Type B pancreatic cell (in vitro differentiated cells): ENCODE results near the gene MALSU1. TPM values are rescaled to one million over a fixed set of nuclear protein-coding genes. Genes with fewer than 3 reads are reported as not detected.

Source experiments
- DNase-seq: peaks from one replicate; pipeline ENCODE4 v3.0.0; 2021; ENCODE audit warnings: mixed read lengths; ENCODE audit not compliant: unreplicated experiment; ENCODE audit errors: extremely low spot score
- H3K27ac Mint-ChIP-seq: 2 replicates; pipeline ENCODE4 v1.8.0; 2021; ENCODE audit warnings: mild to moderate bottlenecking, mixed read lengths
- H3K27me3 Mint-ChIP-seq: 2 replicates; pipeline ENCODE4 v1.8.0; 2021; ENCODE audit warnings: mixed read lengths
- H3K36me3 Mint-ChIP-seq: 2 replicates; pipeline ENCODE4 v1.8.0; 2021; ENCODE audit warnings: mixed read lengths
- H3K4me1 Mint-ChIP-seq: one replicate; pipeline ENCODE4 v1.8.0; 2021; ENCODE audit warnings: mixed read lengths; ENCODE audit not compliant: unreplicated experiment
- H3K4me3 Mint-ChIP-seq: 2 replicates; pipeline ENCODE4 v1.8.0; 2021; ENCODE audit warnings: mild to moderate bottlenecking, mixed read lengths
- H3K9me3 Mint-ChIP-seq: 2 replicates; pipeline ENCODE4 v1.8.0; 2021; ENCODE audit warnings: mixed read lengths
- total RNA-seq: library from RNA; stranded (reverse); gene quantifications from 2 replicates; pipeline ENCODE4 v1.2.1, GENCODE V29; 2021; ENCODE audit warnings: low replicate concordance
- TF ChIP-seq, protein P1 (sequence below): fragments of 200-600 bp; sonication (generic); conservative IDR thresholded peaks from 2 replicates; pipeline ENCODE4 v1.5.0; 2021; ENCODE audit warnings: antibody characterized with exemption, mild to moderate bottlenecking

Gene MALSU1
- total RNA-seq, 1 donor from 2014 or later: 50.5 TPM

DNA sequence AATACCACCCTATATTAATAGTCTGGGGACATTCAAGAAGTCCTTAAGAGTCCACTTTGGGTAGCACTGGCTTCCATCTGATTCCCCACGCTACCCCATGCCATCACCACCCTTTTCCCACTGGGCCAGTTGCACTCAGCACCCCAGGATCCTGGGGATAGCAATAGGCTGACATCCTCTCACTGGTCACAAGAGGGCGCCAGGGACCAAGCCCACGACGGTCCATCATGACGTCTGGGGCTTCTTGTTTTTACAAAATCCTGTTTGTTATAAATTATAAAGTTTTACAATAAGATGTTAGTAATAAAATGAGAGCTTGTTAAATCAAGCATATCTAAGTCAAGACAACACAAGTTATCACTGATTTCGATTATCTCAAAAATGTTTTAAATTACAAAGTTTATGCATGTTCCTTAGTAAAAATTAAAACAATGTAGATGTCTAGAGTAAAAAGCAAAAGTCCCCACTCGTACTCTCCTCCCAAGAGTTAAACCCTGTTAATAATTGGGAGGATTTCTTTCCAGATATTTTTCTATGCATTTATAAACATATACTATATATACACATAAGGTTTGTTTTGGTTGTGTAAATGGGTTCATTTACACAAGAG, 37.2 kb upstream of the MALSU1 start:
- no peaks in the 10 kb centered on the region for H3K36me3 Mint-ChIP-seq
- no peak overlapping the region for H3K27ac Mint-ChIP-seq
- H3K27me3 Mint-ChIP-seq: no peaks in the 10 kb centered on the region
- DNase-seq: no peak
- TF ChIP-seq, protein P1, sequence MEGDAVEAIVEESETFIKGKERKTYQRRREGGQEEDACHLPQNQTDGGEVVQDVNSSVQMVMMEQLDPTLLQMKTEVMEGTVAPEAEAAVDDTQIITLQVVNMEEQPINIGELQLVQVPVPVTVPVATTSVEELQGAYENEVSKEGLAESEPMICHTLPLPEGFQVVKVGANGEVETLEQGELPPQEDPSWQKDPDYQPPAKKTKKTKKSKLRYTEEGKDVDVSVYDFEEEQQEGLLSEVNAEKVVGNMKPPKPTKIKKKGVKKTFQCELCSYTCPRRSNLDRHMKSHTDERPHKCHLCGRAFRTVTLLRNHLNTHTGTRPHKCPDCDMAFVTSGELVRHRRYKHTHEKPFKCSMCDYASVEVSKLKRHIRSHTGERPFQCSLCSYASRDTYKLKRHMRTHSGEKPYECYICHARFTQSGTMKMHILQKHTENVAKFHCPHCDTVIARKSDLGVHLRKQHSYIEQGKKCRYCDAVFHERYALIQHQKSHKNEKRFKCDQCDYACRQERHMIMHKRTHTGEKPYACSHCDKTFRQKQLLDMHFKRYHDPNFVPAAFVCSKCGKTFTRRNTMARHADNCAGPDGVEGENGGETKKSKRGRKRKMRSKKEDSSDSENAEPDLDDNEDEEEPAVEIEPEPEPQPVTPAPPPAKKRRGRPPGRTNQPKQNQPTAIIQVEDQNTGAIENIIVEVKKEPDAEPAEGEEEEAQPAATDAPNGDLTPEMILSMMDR: peak; percentile 90
- H3K9me3 Mint-ChIP-seq: no peaks in the 10 kb centered on the region
- no peak overlapping the region for H3K4me3 Mint-ChIP-seq
- H3K4me1 Mint-ChIP-seq: no peaks in the 10 kb centered on the region

DNA sequence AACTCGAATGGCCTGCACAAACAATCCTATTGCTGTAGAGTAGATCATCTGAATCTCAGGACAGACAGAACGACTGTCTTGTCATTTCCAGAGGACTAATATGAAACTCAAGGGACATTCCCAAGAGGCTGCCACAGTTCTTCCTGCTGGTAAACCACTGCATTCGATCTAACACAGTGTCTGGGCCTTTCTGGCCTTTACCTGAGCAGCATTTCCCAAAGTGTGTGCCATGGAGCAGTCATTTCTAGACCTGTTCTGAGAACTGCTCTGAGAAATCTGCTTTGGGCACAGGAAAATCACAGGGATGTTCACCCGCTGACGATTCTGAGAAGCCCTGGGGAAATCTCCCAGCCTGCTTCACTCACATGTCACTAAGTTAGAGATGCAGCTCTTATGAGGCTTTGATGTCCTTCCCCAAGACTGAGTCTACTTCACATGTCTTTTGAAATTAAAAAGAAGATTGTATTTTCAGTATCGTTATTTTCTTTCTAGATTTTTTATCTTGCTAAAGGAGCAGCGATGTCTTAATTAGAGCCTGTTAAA, 34.2 kb upstream of the MALSU1 start:
- Mint-ChIP-seq H3K9me3 (no peaks in the 10 kb centered on the region), H3K4me1 (no peaks in the 10 kb centered on the region), H3K27ac (no peak overlapping the region), H3K27me3 (no peaks in the 10 kb centered on the region), H3K4me3 (no peak overlapping the region), H3K36me3 (no peaks in the 10 kb centered on the region)
- TF ChIP-seq, protein P1: no peak
- no peak for DNase-seq

- Mint-ChIP-seq H3K4me1 (no peaks in the 10 kb centered on the region), H3K4me3 (no peak overlapping the region), H3K9me3 (no peaks in the 10 kb centered on the region), H3K36me3 (no peaks in the 10 kb centered on the region), H3K27me3 (no peaks in the 10 kb centered on the region), H3K27ac (no peak overlapping the region)
- TF ChIP-seq, protein P1: no peak
- no peak for DNase-seq
Measured at GRCh38 chr7:23266918-23267317, 32.2 kb upstream of the MALSU1 start.

DNA sequence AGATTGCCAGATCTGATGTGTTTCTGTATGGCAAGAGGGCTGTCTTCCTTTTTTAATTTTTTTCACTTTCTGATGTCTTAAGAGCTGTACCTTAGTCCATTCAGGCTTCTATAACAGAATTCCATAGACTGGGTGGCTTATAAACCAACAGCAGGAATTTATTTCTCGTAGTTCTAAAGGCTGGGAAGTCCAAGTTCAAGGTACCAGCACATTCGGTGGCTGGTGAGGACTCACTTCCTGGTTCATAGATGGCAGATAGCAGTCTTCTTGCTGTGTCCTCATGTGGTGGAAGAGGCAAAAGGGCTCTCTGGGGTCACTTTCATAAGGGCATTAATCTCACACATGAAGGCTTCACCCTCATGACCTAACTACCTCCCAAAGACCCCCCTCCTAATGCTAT, 31.8 kb upstream of the MALSU1 start:
- peaks cover 3% of the 10 kb centered on the region for H3K27me3 Mint-ChIP-seq
- H3K4me3 Mint-ChIP-seq: no peak overlapping the region
- no peaks in the 10 kb centered on the region for H3K9me3 Mint-ChIP-seq
- H3K4me1 Mint-ChIP-seq: no peaks in the 10 kb centered on the region
- H3K27ac Mint-ChIP-seq: no peak overlapping the region
- no peaks in the 10 kb centered on the region for H3K36me3 Mint-ChIP-seq
- DNase-seq: no peak
- TF ChIP-seq, protein P1: no peak

DNA sequence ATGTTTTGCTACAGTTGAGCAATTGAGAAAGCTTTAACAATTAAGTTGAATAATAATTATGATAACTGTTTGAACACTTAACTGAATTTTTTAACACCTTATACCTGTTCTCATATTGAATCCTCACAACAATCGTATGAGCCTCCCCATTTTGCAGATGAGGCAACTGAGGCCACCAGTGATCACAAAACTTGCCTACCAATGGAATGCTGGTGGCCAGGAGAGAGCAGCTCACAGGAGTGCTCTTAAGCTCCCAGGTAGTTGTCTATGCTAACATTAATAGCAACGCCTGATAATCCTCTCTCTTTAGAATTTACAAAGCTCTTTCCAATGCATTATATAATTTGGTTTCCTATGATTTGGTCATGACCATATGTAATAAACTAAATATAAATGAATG, 31.0 kb upstream of the MALSU1 start:
- no peak overlapping the region for H3K4me3 Mint-ChIP-seq
- H3K36me3 Mint-ChIP-seq: no peaks in the 10 kb centered on the region
- no peaks in the 10 kb centered on the region for H3K4me1 Mint-ChIP-seq
- H3K27me3 Mint-ChIP-seq: peaks cover 6% of the 10 kb centered on the region
- no peaks in the 10 kb centered on the region for H3K9me3 Mint-ChIP-seq
- H3K27ac Mint-ChIP-seq: no peak overlapping the region
- DNase-seq: no peak
- TF ChIP-seq, protein P1: no peak

DNA sequence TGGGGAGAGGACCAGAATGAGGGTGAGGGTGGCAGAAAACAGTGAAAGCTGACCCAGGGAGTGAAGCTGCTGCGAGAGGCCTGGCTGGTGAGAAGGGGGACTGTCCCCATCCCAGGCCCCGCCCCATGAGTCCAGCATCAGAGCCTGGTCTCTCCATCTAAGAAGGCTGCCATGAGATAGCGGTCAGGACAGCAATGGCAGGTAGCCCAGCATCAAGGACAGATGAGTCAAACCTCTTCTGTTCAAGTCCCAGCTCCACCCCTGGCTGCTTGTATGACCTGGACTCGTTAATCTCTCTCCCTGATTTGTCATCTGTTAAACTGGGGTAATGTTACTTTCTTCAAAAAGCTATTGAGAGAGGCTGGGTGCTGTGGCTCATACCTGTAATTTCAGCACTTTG, 30.4 kb upstream of the MALSU1 start:
- DNase-seq: no peak
- Mint-ChIP-seq H3K27ac (no peak overlapping the region), H3K27me3 (peaks cover 6% of the 10 kb centered on the region), H3K9me3 (no peaks in the 10 kb centered on the region), H3K4me3 (no peak overlapping the region), H3K4me1 (no peaks in the 10 kb centered on the region), H3K36me3 (no peaks in the 10 kb centered on the region)
- TF ChIP-seq, protein P1: no peak
